PC-9 (cell line): ENCODE results near the gene CYBC1. TPM values are rescaled to one million over a fixed set of nuclear protein-coding genes. Genes with fewer than 3 reads are reported as not detected.

Experiments
- BruUV-seq: library from RNA; stranded (reverse); fragments of 400-500 nt; replicated peaks from 2 replicates; lab custom pipeline; 2021; lab: Mats Ljungman, UMichigan
- CTCF ChIA-PET: fragments of 300-600 bp; sonication (Branson Sonifier 250); formaldehyde crosslinking; loops from one replicate; lab custom pipeline; 2022; ENCODE audit warnings: antibody characterized with exemption; lab: Charles Lee
- POLR2A ChIA-PET: fragments of 300-600 bp; sonication (Branson Sonifier 250); formaldehyde crosslinking; loops from one replicate; lab custom pipeline; 2022; ENCODE audit warnings: antibody characterized with exemption; ENCODE audit not compliant: unreplicated experiment; lab: Charles Lee
- DNase-seq, 2 experiments: peaks; one replicate each; pipeline versions ENCODE4 v3.0.0 to v3.0.0-alpha.2; 2015 to 2022; ENCODE audit warnings: mixed read lengths in 1 of 2
- H2AFZ ChIP-seq: fragments of 200-600 bp; sonication (generic); 2 replicates; pipeline ENCODE4 v1.8.1; 2017; ENCODE audit warnings: antibody characterized with exemption
- H3F3A ChIP-seq: fragments of 200-600 bp; sonication (generic); 2 replicates; pipeline ENCODE4 v1.8.1; 2017; ENCODE audit warnings: antibody characterized with exemption, mild to moderate bottlenecking, low read depth; ENCODE audit not compliant: insufficient read depth
- H3K27ac ChIP-seq: fragments of 200-600 bp; sonication (generic); 2 replicates; pipeline ENCODE4 v1.6.1; 2016; ENCODE audit warnings: mixed run types
- H3K27me3 ChIP-seq: fragments of 200-600 bp; sonication (generic); 2 replicates; pipeline ENCODE4 v1.6.1; 2016; ENCODE audit warnings: low read depth, mixed run types; ENCODE audit not compliant: insufficient read depth
- H3K36me3 ChIP-seq: fragments of 200-600 bp; sonication (generic); 2 replicates; pipeline ENCODE4 v1.6.1; 2016; ENCODE audit warnings: low read depth, mixed run types
- H3K4me1 ChIP-seq: fragments of 200-600 bp; sonication (generic); replicated peaks from 2 replicates; pipeline ENCODE4 v1.6.1; 2016; ENCODE audit warnings: mixed run types; ENCODE audit not compliant: insufficient read depth
- H3K4me2 ChIP-seq: fragments of 200-600 bp; sonication (generic); 2 replicates; pipeline ENCODE4 v1.6.1; 2017; ENCODE audit warnings: mixed run types
- H3K4me3 ChIP-seq: fragments of 200-600 bp; sonication (generic); 2 replicates; pipeline ENCODE4 v1.6.1; 2016; ENCODE audit warnings: mixed run types
- H3K79me2 ChIP-seq: fragments of 200-600 bp; sonication (generic); 2 replicates; pipeline ENCODE4 v1.6.1; 2017; ENCODE audit warnings: low read depth, mixed run types
- H3K9me2 ChIP-seq: fragments of 200-600 bp; sonication (generic); 2 replicates; pipeline ENCODE4 v1.8.1; 2017; ENCODE audit warnings: mild to moderate bottlenecking; ENCODE audit not compliant: insufficient read depth
- H3K9me3 ChIP-seq: fragments of 200-600 bp; sonication (generic); 2 replicates; pipeline ENCODE4 v1.8.1; 2016; ENCODE audit warnings: low read depth; ENCODE audit not compliant: insufficient read depth
- H4K20me1 ChIP-seq: fragments of 200-600 bp; sonication (generic); 2 replicates; pipeline ENCODE4 v1.8.1; 2017; ENCODE audit not compliant: insufficient read depth
- CTCF ChIP-seq: fragments of 200-600 bp; sonication (generic); conservative IDR thresholded peaks from 2 replicates; pipeline ENCODE4 v1.6.1; 2017; ENCODE audit warnings: mixed run types, antibody characterized with exemption, mild to moderate bottlenecking, moderate library complexity
- EZH2 ChIP-seq: fragments of 200-600 bp; sonication (generic); IDR thresholded peaks from 2 replicates; pipeline ENCODE4 v1.8.0; 2017; ENCODE audit warnings: antibody characterized with exemption, low read depth
- intact Hi-C: fragments of 100-400 bp; cut with micrococcal nuclease; formaldehyde crosslinking; loops from one replicate; pipeline ENCODE4 v1.10.0; 2022; ENCODE audit not compliant: unreplicated experiment
- total RNA-seq: library from RNA; stranded (reverse); gene quantifications from 2 replicates; pipeline ENCODE4 v1.2.3, GENCODE V29; 2021

The CYBC1 gene
- total RNA-seq, 1 experiment from 2014 or later = 78.4 TPM

- H3F3A ChIP-seq = no peaks in the 10 kb centered on the region
- H3K36me3 ChIP-seq = no peaks in the 10 kb centered on the region
- no peaks in the 10 kb centered on the region for H3K79me2 ChIP-seq
- ChIA-PET CTCF (no interaction called here), POLR2A (no interaction called here)
- intact Hi-C loops = no loop called here
- no peak overlapping the region for H3K27ac ChIP-seq
- H2AFZ ChIP-seq = no peak overlapping the region
- DNase-seq = no peak
- no peak overlapping the region for H3K4me2 ChIP-seq
- no peaks in the 10 kb centered on the region for H4K20me1 ChIP-seq
- BruUV-seq = no TSS peak
- no peak overlapping the region for H3K4me3 ChIP-seq
- no peaks in the 10 kb centered on the region for H3K9me2 ChIP-seq
- no peaks in the 10 kb centered on the region for H3K9me3 ChIP-seq
- no peaks in the 10 kb centered on the region for H3K4me1 ChIP-seq
- no peaks in the 10 kb centered on the region for H3K27me3 ChIP-seq
- TF ChIP-seq EZH2 (no peak), CTCF (no peak)
Measured at GRCh38 chr17:82440469-82440981, 10.0 kb downstream of the CYBC1 start.

DNA sequence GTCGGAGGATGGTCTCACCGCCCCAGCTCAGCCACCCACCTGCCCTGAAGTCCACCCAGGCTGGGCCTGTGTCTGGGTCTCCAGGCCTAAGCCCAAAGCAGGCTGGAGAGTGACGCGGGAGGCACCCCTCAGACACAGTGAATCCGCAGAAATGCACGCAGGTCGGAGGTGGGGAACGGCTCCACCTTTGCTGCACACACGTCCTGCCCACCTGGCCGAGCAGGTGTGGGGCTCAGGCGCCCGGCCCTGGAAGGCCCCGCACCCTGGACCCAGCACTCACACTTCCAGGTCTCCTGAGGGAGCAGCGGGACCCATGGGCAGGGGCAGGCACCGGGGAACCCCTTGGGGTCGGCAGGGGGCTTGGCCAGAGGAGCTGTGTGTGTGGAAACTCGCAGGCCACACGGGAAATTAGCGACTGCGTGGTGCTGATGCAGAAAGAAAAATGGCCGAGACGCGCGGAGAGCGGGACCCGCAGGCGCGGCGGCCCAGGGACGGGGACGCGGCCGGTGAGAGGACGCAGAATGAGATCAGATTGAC, 10.7 kb downstream of the CYBC1 start:
- CTCF ChIA-PET = no interaction called here
- no peaks in the 10 kb centered on the region for H3K79me2 ChIP-seq
- no peaks in the 10 kb centered on the region for H3F3A ChIP-seq
- no peaks in the 10 kb centered on the region for H3K27me3 ChIP-seq
- no peak overlapping the region for H2AFZ ChIP-seq
- TF ChIP-seq EZH2 (no peak), CTCF (no peak)
- POLR2A ChIA-PET = no interaction called here
- no peaks in the 10 kb centered on the region for H3K9me3 ChIP-seq
- intact Hi-C loops = no loop called here
- no peak overlapping the region for H3K27ac ChIP-seq
- DNase-seq = no peak
- H3K36me3 ChIP-seq = no peaks in the 10 kb centered on the region
- H3K9me2 ChIP-seq = no peaks in the 10 kb centered on the region
- BruUV-seq = no TSS peak
- H3K4me2 ChIP-seq = no peak overlapping the region
- no peak overlapping the region for H3K4me3 ChIP-seq
- no peaks in the 10 kb centered on the region for H3K4me1 ChIP-seq
- H4K20me1 ChIP-seq = no peaks in the 10 kb centered on the region

DNA sequence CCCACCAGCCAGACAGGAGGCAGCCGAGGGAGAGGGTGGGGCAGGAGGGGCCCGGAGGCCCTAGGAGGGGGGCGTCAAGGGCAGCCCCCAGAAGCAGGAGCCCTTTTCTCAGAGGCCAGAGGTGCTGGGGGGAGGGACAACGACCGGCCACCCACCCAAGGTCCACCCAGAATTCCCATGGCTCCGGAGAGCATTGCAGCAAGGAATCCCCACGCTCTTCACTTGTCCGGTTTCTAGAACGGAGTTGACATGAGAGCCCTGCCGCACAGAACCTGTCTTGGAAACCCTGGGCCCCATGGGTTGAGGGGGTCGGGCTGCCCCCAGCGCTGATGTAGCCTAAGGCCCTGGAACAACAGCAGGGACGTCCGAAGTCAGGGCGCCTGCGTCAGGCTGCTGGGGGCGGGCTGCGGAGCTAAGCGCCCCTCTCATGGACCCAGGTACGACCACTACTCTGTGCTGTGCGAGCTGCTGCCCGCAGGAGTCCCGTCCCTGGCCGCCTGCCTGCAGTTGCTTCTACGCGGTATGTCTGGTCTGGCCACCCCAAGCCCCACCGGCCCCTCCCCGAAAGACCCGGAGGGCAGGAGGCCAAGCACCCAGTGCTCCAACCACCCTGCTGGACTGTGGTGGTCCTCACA, 11.2 kb downstream of the CYBC1 start:
- Histone ChIP-seq H3K4me2 (no peak overlapping the region), H4K20me1 (no peaks in the 10 kb centered on the region), H3K36me3 (no peaks in the 10 kb centered on the region), H3F3A (no peaks in the 10 kb centered on the region), H3K27me3 (no peaks in the 10 kb centered on the region), H2AFZ (no peak overlapping the region), H3K79me2 (no peaks in the 10 kb centered on the region), H3K9me2 (no peaks in the 10 kb centered on the region), H3K9me3 (no peaks in the 10 kb centered on the region), H3K4me3 (no peak overlapping the region), H3K27ac (no peak overlapping the region), H3K4me1 (no peaks in the 10 kb centered on the region)
- no peak for TF ChIP-seq EZH2
- no peak for TF ChIP-seq CTCF
- CTCF ChIA-PET = no interaction called here
- POLR2A ChIA-PET = no interaction called here
- DNase-seq = no peak
- intact Hi-C loops = no loop called here
- BruUV-seq = no TSS peak
